ENCODE data around the gene HNF1A. TPM values are rescaled to one million over a fixed set of nuclear protein-coding genes. Genes with fewer than 3 reads are reported as not detected.
A peak's percentile ranks its signal among the peaks of the same experiment; 100 is the strongest.

The HNF1A gene
- not detected in 2 replicates for total RNA-seq (2011; cell fraction: chromatin; rRNA removed; ENCODE audit: low replicate concordance)
- 0.17 TPM in 1 of 2 replicates, not detected in the other for total RNA-seq (2011; cell fraction: nucleolus; rRNA removed)
- not detected in 2 replicates for total RNA-seq (2011; cell fraction: nucleoplasm; rRNA removed)
- total RNA-seq (2014; rRNA removed), result not detected in 2 replicates
- not detected in 2 replicates for total RNA-seq (2014; rRNA removed; fragmentation: Illumina TruSeq; extraction: Trizol)
- total RNA-seq (2015; rRNA removed; fragmentation: Illumina TruSeq; extraction: Trizol), result not detected in 2 replicates
- not detected in 2 replicates for total RNA-seq (2021)
- not detected in 2 replicates for polyA plus RNA-seq (2011; rRNA removed)
- polyA plus RNA-seq (2011; cell fraction: cytosol; rRNA removed), result 0.03 TPM in 1 of 2 replicates, not detected in the other
- not detected in 2 replicates for polyA plus RNA-seq (2011; cell fraction: nucleus; rRNA removed)
- polyA plus RNA-seq (2012), result 0.03 TPM in 1 of 2 replicates, not detected in the other
- polyA plus RNA-seq (2014; fragmentation: Illumina TruSeq; extraction: Trizol), result not detected in 2 replicates
- not detected for polyA plus RNA-seq (2014; fragmentation: Nextera tagmentation; extraction: Ambion mirVana)
- not detected in 2 replicates for polyA plus RNA-seq (2014; rRNA removed)
- polyA minus RNA-seq (2011; rRNA and poly(A)+ RNA removed), result not detected in 2 replicates
- not detected in 2 replicates for polyA minus RNA-seq (2011; cell fraction: cytosol; rRNA and poly(A)+ RNA removed)
- not detected in 2 replicates for polyA minus RNA-seq (2011; cell fraction: nucleus; rRNA and poly(A)+ RNA removed)
- not detected for Bru-seq, nascent RNA
- BruChase-seq, experiment 1, labeled RNA remaining after a 2-hour chase, result not detected
- BruChase-seq, experiment 2, labeled RNA remaining after a 6-hour chase, result not detected
- long read RNA-seq, experiment 1, partial matches to known transcripts, result 0 of 5 reads
- long read RNA-seq, experiment 1, other reads (novel, unspliced or antisense), result 5 of 5 reads
- long read RNA-seq, experiment 2, result 0 reads
- long read RNA-seq, experiment 3, result 0 reads

GRCh38 chr12:120978296-120979219 is at the start of gene HNF1A:
TSS of gene HNF1A (plus strand) at chr12:120978543. CDS start at chr12:120978769, 226 bp downstream.
- DNase-seq (ENCODE audit: extremely low read depth in 1 of 4, low spot score in 3 of 4) (no peak), FAIRE-seq (no peak), ATAC-seq (no peak; the same call in 2 of the 3 replicates)
- no peaks in the 10 kb centered on the region for H3K27me3 ChIP-seq (ENCODE audit: control insufficient read depth in 2 of 2, insufficient read depth in 2 of 2, low read length in 2 of 2)
- 0 out of 4 replicates have a peak within 1 kb of the TSS, but pooled peaks of 1 of the 2 experiments have one; percentile 17 for H3K9ac ChIP-seq (ENCODE audit: insufficient read depth in 1 of 2, low read depth in 2 of 2, low read length in 2 of 2)
- 46% methylated on average over 29 of the region's 40 CpGs for WGBS (ENCODE audit: insufficient coverage, low coverage, missing lambda C conversion rate)
- H3K4me2 ChIP-seq (ENCODE audit: insufficient read depth, low read length), result no peak within 1 kb of the TSS
- ChIA-PET CTCF (ENCODE audit: low intra/inter-chr PET ratio) (interaction anchor here (0.6 kb wide), 1 partner anchor 406 kb away, joined by 3 read pairs; no protein-coding TSS in a partner anchor), POLR2A (interaction anchor here (0.6 kb wide), 3 partner anchors 55 to 242 kb away, joined by 3 to 5 read pairs (median 3); no protein-coding TSS in a partner anchor)
- no TSS peak for BruUV-seq (replicated peaks)
- H4K20me1 ChIP-seq (replicated peaks; ENCODE audit: control insufficient read depth, insufficient read depth, low read length), result no peaks in the 10 kb centered on the region
- peaks cover 0 to 10% of the 10 kb centered on the region in 2 experiments; a peak in 1 of 5 replicates for H3K4me1 ChIP-seq (replicated peaks in 1 of 2; ENCODE audit: control insufficient read depth in 2 of 2, insufficient read depth in 2 of 2, low read length in 2 of 2)
- no peaks in the 10 kb centered on the region for H3K79me2 ChIP-seq (ENCODE audit: control insufficient read depth, insufficient read depth, low read length)
- no peaks in the 10 kb centered on the region for H3K36me3 ChIP-seq (ENCODE audit: control insufficient read depth, insufficient read depth, low read length)
- intact Hi-C loops (cut with micrococcal nuclease), result no loop called here
- H3K4me3 ChIP-seq, result no peak within 1 kb of the TSS
- H3K27ac ChIP-seq (ENCODE audit: extremely low read depth, low read depth, low read length), result no peak within 1 kb of the TSS
- no peaks in the 10 kb centered on the region for H3K9me3 ChIP-seq (replicated peaks; ENCODE audit: control insufficient read depth, insufficient read depth, low read depth, low read length)
- TF ChIP-seq ZEB2 (IDR thresholded peaks at IDR 0.05), result no peak
- no peak for TF ChIP-seq SMAD2 (IDR thresholded peaks at IDR 0.05; ENCODE audit: low read depth, low read length)
- no peak for TF ChIP-seq HMG20A (CRISPR knock-in tag; conservative IDR thresholded peaks at IDR 0.05)
- TF ChIP-seq GABPB1 (CRISPR knock-in tag; IDR thresholded peaks at IDR 0.05), result no peak
- TF ChIP-seq TGIF2 (CRISPR knock-in tag; IDR thresholded peaks at IDR 0.05), result no peak
- H2AFZ ChIP-seq (ENCODE audit: low read depth, low read length), result 0 out of 2 replicates have a peak within 1 kb of the TSS, but pooled peaks have one; percentile 9
- no peaks in the 10 kb centered on the region for H3K9me1 ChIP-seq (ENCODE audit: control insufficient read depth, insufficient read depth, low read length)
- in situ Hi-C loops (cut with MboI), result no loop called here

Measured in K562 (cell line).